ENCODE results near the gene CDSN.

The CDSN gene

GRCh38 chr6:31113861-31114540 is 6.2 kb downstream of the CDSN start:
- no peak overlapping the region for H3K27ac ChIP-seq
- TF ChIP-seq CTCF (IDR thresholded peaks at IDR 0.05) (no peak), ZFX (IDR thresholded peaks at IDR 0.05; ENCODE audit: borderline replicate concordance) (no peak)

- TF ChIP-seq CTCF (IDR thresholded peaks at IDR 0.05) (no peak), ZFX (IDR thresholded peaks at IDR 0.05; ENCODE audit: borderline replicate concordance) (no peak)
- H3K27ac ChIP-seq: no peak within 1 kb of the TSS
Measured at GRCh38 chr6:31112478-31112877, 7.8 kb downstream of the CDSN start, which contains the start of gene C6orf15. TSS of gene C6orf15 (minus strand) at chr6:31112575. CDS start at chr6:31112555, 20 bp downstream.

- TF ChIP-seq CTCF (IDR thresholded peaks at IDR 0.05) (no peak), ZFX (IDR thresholded peaks at IDR 0.05; ENCODE audit: borderline replicate concordance) (no peak)
- no peak overlapping the region for H3K27ac ChIP-seq
Measured at GRCh38 chr6:31111712-31112111, 8.5 kb downstream of the CDSN start.

- TF ChIP-seq CTCF (IDR thresholded peaks at IDR 0.05): no peak
- TF ChIP-seq ZFX (IDR thresholded peaks at IDR 0.05; ENCODE audit: borderline replicate concordance): no peak
- no peak overlapping the region for H3K27ac ChIP-seq
Measured at GRCh38 chr6:31110825-31111582, 9.2 kb downstream of the CDSN start.

GRCh38 chr6:31107052-31107451 is 13.2 kb downstream of the CDSN start:
- no peak for TF ChIP-seq ZFX (IDR thresholded peaks at IDR 0.05; ENCODE audit: borderline replicate concordance)
- TF ChIP-seq CTCF (IDR thresholded peaks at IDR 0.05): no peak
- no peak overlapping the region for H3K27ac ChIP-seq

- TF ChIP-seq ZFX (IDR thresholded peaks at IDR 0.05; ENCODE audit: borderline replicate concordance): no peak
- no peak for TF ChIP-seq CTCF (IDR thresholded peaks at IDR 0.05)
- no peak overlapping the region for H3K27ac ChIP-seq
Measured at GRCh38 chr6:31103136-31103535, 17.1 kb downstream of the CDSN start.

- no peak overlapping the region for H3K27ac ChIP-seq
- TF ChIP-seq CTCF (IDR thresholded peaks at IDR 0.05): no peak
- no peak for TF ChIP-seq ZFX (IDR thresholded peaks at IDR 0.05; ENCODE audit: borderline replicate concordance)
Measured at GRCh38 chr6:31098449-31098938, 21.8 kb downstream of the CDSN start.

Data from 22Rv1 (cell line).